HUES48 (cell line): ENCODE data around the gene TIGD3.
A peak's percentile ranks its signal among the peaks of the same experiment; 100 is the strongest.

Experiments
- H3K27ac ChIP-seq: one replicate; pipeline ENCODE4 v1.7.0; 2013; ENCODE audit warnings: low read depth, low read length, inconsistent platforms
- H3K27me3 ChIP-seq: 2 replicates; pipeline ENCODE4 v1.6.1; 2013; ENCODE audit warnings: mild to moderate bottlenecking, low read length; ENCODE audit not compliant: control insufficient read depth, insufficient read depth
- H3K36me3 ChIP-seq: 2 replicates; pipeline ENCODE4 v1.6.1; 2013; ENCODE audit warnings: low read length; ENCODE audit not compliant: control insufficient read depth, insufficient read depth
- H3K4me1 ChIP-seq: 2 replicates; pipeline ENCODE4 v1.6.1; 2013; ENCODE audit warnings: mild to moderate bottlenecking, low read length; ENCODE audit not compliant: control insufficient read depth, insufficient read depth
- H3K4me3 ChIP-seq: 2 replicates; pipeline ENCODE4 v1.5.1; 2013; ENCODE audit warnings: mild to moderate bottlenecking, low read depth, low read length
- H3K9ac ChIP-seq: 2 replicates; pipeline ENCODE4 v1.6.1; 2013; ENCODE audit warnings: mild to moderate bottlenecking, low read depth, low read length, moderate library complexity
- H3K9me3 ChIP-seq: 2 replicates; pipeline ENCODE4 v1.6.1; 2013; ENCODE audit warnings: low read length; ENCODE audit not compliant: control insufficient read depth, insufficient read depth

Gene TIGD3, protein sequence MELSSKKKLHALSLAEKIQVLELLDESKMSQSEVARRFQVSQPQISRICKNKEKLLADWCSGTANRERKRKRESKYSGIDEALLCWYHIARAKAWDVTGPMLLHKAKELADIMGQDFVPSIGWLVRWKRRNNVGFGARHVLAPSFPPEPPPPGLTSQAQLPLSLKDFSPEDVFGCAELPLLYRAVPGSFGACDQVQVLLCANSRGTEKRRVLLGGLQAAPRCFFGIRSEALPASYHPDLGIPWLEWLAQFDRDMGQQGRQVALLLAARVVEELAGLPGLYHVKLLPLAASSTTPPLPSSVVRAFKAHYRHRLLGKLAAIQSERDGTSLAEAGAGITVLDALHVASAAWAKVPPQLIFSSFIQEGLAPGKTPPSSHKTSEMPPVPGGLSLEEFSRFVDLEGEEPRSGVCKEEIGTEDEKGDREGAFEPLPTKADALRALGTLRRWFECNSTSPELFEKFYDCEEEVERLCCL

DNA sequence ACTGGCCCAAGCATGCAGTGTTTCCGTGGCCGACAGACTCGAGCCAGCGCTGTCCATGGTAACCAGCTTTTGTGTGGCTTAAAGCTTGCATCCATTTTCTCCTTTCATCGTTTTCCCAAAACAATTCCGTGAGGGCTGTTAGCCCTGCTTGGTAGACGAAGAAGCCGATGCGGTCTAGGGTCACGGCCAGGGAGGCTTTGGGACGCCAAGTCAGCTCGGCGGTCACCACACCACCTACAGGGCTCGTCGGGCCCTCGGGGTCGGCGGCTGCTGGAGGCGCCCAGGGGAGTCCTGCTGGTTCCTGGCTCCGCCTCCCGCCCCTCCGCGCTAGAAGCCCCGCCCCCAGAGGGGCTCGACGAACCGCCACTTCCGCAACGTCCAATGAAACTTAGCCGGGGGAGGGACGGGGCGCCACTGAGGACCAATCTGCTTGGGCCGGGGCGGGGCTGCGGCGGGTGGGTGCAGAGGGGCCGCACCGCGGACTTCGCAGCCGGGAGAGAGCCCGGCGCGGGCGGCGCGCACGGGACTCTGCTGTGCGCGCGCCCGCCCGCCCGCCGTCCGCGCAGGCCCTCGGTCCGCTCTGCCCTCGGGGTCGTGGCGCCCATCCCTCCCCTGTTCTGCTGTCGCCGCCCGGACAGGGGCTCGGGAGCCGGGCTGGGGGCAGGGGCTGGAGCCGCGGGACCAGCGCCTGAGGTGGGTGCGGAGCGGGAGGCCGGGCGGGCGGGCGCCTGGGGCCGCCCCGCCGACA lies at the start of gene TIGD3:
TIGD3 (plus strand) TSS at position 487 of the 748 bp plus-strand sequence. CDS start 1,058 bp downstream, outside the sequence.
- Histone ChIP-seq H3K27ac (peak within 1 kb of the TSS; percentile 50), H3K36me3 (peaks cover 32% of the 10 kb centered on the region), H3K9ac (no peak within 1 kb of the TSS), H3K27me3 (peaks cover 25% of the 10 kb centered on the region), H3K9me3 (no peaks in the 10 kb centered on the region), H3K4me3 (peak within 1 kb of the TSS; percentile 97), H3K4me1 (peaks cover 6% of the 10 kb centered on the region; the same call in 1 of the 2 replicates)

DNA sequence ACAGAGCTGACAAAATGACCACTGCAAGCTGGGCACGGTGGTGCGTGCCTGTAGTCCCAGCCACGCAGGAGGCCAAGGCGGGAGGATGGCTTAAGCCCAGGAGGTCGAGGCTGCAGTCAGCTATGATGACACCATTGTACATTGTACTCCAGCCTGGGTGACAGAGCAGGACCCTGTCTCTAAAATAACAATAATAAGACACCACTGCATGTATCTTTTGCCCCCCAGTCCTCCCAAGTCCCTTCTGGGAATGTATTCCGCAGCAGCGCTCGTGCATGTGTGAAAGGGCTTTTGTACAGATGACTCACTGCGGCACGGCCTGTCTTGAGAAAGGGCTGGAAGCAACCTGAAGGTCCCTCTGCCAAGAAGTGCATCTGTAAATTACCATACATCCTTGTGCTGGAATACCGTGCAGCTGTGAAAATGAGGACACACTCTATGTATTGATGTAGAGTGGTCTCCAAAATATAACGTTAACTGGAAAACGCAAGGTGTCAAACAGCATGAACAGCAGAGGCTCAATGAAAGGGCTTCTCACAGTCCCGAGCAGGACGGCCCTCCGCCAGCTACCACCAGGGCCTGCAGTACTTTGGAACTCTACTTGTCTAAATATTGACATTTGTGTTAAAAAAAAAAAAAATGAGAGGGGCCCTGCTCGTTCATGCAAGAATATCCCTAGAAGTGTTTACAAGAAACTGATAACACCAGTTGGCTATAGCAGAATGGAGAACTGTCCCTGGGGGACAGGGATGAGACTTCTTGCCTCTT lies 48.9 kb upstream of the TIGD3 start:
- Histone ChIP-seq H3K9ac (no peak overlapping the region), H3K9me3 (no peaks in the 10 kb centered on the region), H3K27ac (no peak overlapping the region), H3K4me3 (no peak overlapping the region), H3K27me3 (peaks cover 9% of the 10 kb centered on the region; the same call in 1 of the 2 replicates), H3K36me3 (0 out of 2 replicates have a peak, but pooled peaks cover 6% of the 10 kb centered on the region), H3K4me1 (peaks cover 15% of the 10 kb centered on the region)

DNA sequence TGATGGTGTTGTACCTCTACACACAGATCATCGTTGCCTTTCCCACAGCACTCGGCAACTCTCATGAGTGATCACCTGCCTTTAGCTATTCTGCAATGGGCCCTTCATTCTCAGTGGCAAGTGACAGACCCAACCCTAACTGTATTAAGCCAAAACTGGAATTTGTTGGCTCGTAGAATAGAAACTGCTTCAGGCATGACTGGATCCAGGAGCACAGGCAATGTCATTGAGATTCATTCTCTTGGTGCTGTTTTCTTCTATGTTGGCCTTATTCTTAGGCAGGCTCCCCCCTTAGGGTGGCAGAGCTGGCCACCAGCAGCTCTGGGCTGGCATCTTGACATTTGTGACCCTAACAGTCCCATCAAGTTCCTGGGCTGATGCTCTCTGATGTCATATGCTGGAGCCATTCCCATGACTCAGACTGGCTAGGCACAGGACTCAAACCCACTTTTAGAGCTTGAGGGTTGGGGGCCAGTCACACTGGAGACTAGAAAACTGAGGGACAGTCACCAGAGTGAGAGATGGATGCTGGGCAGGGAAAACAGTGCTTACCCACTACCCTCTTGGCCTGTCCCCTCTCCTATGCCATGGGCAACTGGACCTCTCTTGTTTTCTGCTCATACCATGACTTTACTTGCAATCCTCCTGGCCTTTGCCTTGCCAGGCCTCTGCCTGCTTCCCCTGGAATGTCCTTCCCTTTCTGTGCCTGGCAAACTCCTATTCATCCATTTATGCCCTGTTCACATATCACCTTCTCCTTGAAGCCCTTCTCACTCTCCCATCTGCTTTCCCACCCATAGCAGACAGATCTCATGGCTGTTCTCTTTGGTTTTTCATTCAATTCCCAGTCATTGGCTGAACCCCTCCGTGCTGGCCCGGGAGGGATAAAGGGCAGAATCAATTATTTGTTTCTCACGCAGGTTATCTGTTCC lies 47.0 kb upstream of the TIGD3 start:
- H3K27ac ChIP-seq: no peak overlapping the region
- H3K4me1 ChIP-seq: peaks cover 5% of the 10 kb centered on the region; the same call in 1 of the 2 replicates

DNA sequence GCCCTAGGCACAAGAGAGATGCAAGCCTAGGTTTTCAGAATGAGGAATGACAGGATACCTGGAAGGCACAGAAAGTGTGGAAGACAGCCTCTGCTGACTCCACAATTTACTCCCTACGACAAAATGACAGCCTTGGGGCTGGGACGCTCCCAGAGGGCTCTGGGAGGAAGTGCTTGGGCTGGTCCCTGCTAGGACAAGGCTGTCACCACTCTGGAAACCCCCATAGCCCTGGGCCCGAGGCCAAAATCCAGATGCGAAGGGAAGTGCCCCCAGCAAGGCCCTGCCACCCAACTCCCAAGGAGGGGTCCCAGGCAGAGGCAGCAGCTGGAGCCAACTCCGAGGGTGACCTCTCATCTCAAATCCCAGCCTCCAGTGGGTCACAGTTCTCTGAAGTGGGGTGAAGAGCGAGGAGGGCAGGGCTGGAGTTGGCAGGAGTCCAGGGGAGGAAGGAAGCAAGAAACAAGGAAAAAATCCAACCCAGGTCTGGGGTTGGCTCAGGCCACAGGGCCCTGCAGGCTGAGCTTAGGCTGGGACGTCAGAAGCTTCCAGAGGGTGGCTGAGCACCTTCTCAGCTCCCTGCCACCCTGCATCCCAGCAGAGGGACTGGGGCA lies 46.2 kb upstream of the TIGD3 start:
- Histone ChIP-seq H3K9ac (no peak overlapping the region), H3K9me3 (no peaks in the 10 kb centered on the region), H3K27me3 (peaks cover 14% of the 10 kb centered on the region), H3K36me3 (0 out of 2 replicates have a peak, but pooled peaks cover 6% of the 10 kb centered on the region), H3K27ac (no peak overlapping the region), H3K4me3 (no peak overlapping the region), H3K4me1 (peaks cover 5% of the 10 kb centered on the region; the same call in 1 of the 2 replicates)

More for the DNA sequence above, 47.0 kb upstream of the TIGD3 start:
- no peak overlapping the region for H3K9ac ChIP-seq
- H3K36me3 ChIP-seq: 0 out of 2 replicates have a peak, but pooled peaks cover 6% of the 10 kb centered on the region
- H3K27me3 ChIP-seq: peaks cover 9% of the 10 kb centered on the region; the same call in 1 of the 2 replicates
- H3K9me3 ChIP-seq: no peaks in the 10 kb centered on the region
- no peak overlapping the region for H3K4me3 ChIP-seq

DNA sequence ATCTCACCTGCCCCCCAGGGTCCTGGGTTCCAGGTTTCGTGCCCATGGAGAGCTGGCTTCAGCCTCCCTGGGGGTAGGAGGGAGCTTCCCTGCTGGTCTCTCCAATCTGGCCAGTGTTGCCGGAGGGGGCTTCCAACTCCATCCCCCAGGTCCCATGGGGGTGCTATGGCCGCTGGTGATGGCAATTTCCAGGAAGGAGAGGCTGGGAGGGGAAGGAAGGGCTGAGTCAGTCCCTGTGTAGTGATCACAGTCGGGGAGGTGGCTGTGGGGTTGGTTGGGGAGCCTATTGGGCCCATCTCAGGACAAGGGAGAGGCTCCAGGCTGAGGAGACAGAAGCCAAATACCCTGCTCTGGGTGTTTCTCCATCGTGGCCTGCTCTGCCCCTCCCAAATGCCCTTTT lies 45.5 kb upstream of the TIGD3 start:
- Histone ChIP-seq H3K36me3 (no peaks in the 10 kb centered on the region), H3K9me3 (no peaks in the 10 kb centered on the region), H3K9ac (no peak overlapping the region), H3K4me3 (no peak overlapping the region), H3K27me3 (peaks cover 20% of the 10 kb centered on the region), H3K4me1 (peaks cover 5% of the 10 kb centered on the region; the same call in 1 of the 2 replicates), H3K27ac (no peak overlapping the region)

DNA sequence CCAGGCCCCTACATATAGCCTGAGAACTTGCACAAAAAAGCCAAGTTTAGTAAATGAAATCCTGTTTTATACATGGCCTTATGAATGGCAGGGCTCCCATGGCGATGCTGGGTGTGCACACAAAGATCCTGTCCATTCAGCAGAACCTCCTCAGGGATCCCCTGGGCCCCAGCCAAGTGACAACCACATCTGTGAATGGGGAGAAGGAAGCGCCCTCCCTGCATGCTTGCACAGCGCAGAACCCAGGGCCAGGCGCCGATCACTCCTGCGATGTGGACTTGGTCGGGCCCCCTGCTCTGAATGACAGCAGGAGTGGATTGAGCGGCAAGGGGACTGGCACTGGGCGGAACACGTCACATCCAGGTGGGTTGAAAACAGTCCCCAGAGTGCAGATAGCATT lies 44.3 kb upstream of the TIGD3 start:
- H3K4me1 ChIP-seq: peaks cover 5% of the 10 kb centered on the region; the same call in 1 of the 2 replicates
- no peak overlapping the region for H3K4me3 ChIP-seq
- no peaks in the 10 kb centered on the region for H3K36me3 ChIP-seq
- H3K9ac ChIP-seq: no peak overlapping the region
- H3K27me3 ChIP-seq: peaks cover 24% of the 10 kb centered on the region
- H3K9me3 ChIP-seq: no peaks in the 10 kb centered on the region
- H3K27ac ChIP-seq: no peak overlapping the region

DNA sequence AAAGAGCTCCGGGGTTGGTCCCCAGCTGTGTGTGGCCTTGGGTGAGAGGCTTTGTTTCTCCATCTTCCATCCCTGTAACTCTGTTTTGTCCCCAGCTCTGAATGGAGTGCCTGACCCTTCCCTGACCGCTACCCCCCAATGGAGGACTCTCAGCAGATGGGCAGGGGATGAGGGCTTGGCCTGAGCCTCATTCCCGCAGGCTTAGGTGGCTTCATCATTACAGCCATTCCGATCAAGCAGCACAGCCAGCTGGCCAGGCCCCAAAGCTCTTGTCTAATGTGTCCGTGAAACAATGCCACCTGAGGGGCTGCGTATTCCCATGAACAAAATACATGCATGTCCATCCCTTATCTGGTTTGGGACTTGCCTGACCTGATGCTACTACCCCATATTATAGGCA lies 43.8 kb upstream of the TIGD3 start:
- Histone ChIP-seq H3K27ac (peak overlapping the region; percentile 12), H3K27me3 (peaks cover 24% of the 10 kb centered on the region), H3K9ac (no peak overlapping the region), H3K4me3 (no peak overlapping the region), H3K36me3 (no peaks in the 10 kb centered on the region), H3K4me1 (peaks cover 5% of the 10 kb centered on the region; the same call in 1 of the 2 replicates), H3K9me3 (no peaks in the 10 kb centered on the region)

DNA sequence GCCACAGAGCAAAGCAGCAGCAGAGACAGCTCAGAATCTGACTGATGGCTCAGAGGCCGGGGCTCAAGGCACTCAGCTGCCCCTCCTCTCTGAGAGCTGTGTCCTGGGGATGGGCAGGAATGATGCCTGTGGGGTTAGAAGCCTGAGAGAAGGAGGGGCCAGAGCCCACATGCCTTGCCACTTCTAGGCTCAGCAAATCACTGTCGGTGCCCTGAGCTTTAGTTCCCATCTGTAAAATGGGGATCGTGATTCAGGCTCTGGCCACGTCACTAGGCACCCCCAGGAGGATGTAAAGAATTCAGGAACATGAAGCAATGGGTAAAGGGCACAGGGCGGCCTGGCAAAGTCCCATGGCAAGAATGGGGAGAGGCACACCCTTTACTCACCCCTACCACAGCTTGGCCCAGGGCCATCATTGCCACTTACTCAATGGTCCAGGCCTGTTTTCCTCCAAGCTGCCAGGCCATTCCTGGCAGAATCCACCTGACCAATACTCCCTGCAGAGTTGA lies 43.3 kb upstream of the TIGD3 start:
- Histone ChIP-seq H3K9me3 (no peaks in the 10 kb centered on the region), H3K9ac (no peak overlapping the region), H3K27me3 (peaks cover 24% of the 10 kb centered on the region), H3K36me3 (no peaks in the 10 kb centered on the region), H3K4me1 (peaks cover 6% of the 10 kb centered on the region; the same call in 1 of the 2 replicates), H3K27ac (peak overlapping the region; percentile 12), H3K4me3 (no peak overlapping the region)

DNA sequence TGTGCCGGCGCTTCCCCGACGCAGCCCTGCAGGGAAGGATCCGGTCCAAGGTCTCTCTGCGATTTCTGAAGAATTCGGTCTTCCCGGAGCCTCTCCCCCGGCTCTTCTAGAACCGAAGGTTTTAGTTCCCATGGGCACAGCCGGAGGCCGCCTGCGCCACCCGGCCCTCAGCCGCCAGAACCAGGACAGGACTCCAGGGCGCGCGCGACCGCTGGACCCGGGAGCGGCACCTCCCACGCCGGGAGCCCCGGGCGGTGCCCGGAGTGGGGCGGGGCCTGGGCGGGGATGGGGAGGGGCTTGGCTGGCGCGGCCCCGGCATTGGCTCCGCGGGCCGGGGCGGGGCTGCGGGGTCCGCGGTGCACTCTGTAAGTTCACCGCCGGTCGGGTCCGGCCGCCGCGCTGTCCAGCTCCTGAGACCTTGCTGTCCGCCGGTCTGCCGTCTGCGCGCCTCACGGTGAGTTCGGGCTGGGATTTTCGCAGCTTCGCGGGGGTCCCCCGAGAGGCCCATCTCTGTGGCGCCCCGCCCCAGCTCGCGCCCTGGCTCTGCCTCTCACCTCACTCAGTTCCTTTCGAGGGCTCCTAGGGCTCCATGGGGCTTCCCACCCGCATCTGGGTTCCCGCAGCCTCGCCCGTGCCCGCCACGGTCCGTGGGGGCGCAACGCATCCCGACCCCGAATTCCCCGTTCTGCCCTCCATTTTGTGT lies 39.9 kb upstream of the TIGD3 start, which contains the start of gene CDC42EP2:
CDC42EP2 (plus strand) TSS at position 366 of the 703 bp plus-strand sequence. CDS start 6,033 bp downstream, outside the sequence.
- peak within 1 kb of the TSS; percentile 89 for H3K4me3 ChIP-seq
- H3K9me3 ChIP-seq: no peaks in the 10 kb centered on the region
- peaks cover 21% of the 10 kb centered on the region for H3K4me1 ChIP-seq
- no peaks in the 10 kb centered on the region for H3K36me3 ChIP-seq
- H3K27me3 ChIP-seq: peaks cover 14% of the 10 kb centered on the region
- H3K9ac ChIP-seq: peak within 1 kb of the TSS; percentile 73
- peak within 1 kb of the TSS; percentile 59 for H3K27ac ChIP-seq
